IPS-15b (cell line): ENCODE data around the gene OR56B1.
"Not testable (repeated sequence)": the region's sequence is repeated elsewhere in the genome, so short reads cannot be mapped to it uniquely, and the experiment has no call there.

ENCODE experiments used
- H3K27me3 ChIP-seq: one replicate; pipeline ENCODE4 v1.6.1; 2013; ENCODE audit warnings: low read length; ENCODE audit not compliant: control insufficient read depth, insufficient read depth
- H3K36me3 ChIP-seq: one replicate; pipeline ENCODE4 v1.6.1; 2013; ENCODE audit warnings: low read length; ENCODE audit not compliant: control insufficient read depth, insufficient read depth
- H3K4me1 ChIP-seq: one replicate; pipeline ENCODE4 v1.6.1; 2013; ENCODE audit warnings: mild to moderate bottlenecking, low read length; ENCODE audit not compliant: control insufficient read depth, insufficient read depth
- H3K4me3 ChIP-seq: one replicate; pipeline ENCODE4 v1.5.1; 2013; ENCODE audit warnings: low read depth, low read length
- H3K9ac ChIP-seq: one replicate; pipeline ENCODE4 v1.6.1; 2013; ENCODE audit warnings: low read depth, mild to moderate bottlenecking, low read length
- H3K9me3 ChIP-seq: one replicate; pipeline ENCODE4 v1.6.1; 2013; ENCODE audit warnings: mild to moderate bottlenecking, low read length; ENCODE audit not compliant: control insufficient read depth, insufficient read depth

Gene OR56B1, protein sequence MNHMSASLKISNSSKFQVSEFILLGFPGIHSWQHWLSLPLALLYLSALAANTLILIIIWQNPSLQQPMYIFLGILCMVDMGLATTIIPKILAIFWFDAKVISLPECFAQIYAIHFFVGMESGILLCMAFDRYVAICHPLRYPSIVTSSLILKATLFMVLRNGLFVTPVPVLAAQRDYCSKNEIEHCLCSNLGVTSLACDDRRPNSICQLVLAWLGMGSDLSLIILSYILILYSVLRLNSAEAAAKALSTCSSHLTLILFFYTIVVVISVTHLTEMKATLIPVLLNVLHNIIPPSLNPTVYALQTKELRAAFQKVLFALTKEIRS

DNA sequence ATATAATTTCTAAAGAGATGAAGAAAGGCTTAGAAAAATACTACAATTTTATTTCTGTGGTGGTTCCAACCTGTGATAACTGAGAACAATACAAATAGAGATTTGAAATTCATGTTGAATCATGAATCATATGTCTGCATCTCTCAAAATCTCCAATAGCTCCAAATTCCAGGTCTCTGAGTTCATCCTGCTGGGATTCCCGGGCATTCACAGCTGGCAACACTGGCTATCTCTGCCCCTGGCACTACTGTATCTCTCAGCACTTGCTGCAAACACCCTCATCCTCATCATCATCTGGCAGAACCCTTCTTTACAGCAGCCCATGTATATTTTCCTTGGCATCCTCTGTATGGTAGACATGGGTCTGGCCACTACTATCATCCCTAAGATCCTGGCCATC, at the start of gene OR56B1:
OR56B1 (plus strand) TSS at position 53 of the 400 bp plus-strand sequence; CDS start at position 122, 69 bp downstream.
- Histone ChIP-seq H3K36me3 (no peaks in the 10 kb centered on the region), H3K4me1 (no peaks in the 10 kb centered on the region), H3K9ac (no peak within 1 kb of the TSS), H3K27me3 (no peaks in the 10 kb centered on the region), H3K9me3 (no peaks in the 10 kb centered on the region), H3K4me3 (no peak within 1 kb of the TSS)

DNA sequence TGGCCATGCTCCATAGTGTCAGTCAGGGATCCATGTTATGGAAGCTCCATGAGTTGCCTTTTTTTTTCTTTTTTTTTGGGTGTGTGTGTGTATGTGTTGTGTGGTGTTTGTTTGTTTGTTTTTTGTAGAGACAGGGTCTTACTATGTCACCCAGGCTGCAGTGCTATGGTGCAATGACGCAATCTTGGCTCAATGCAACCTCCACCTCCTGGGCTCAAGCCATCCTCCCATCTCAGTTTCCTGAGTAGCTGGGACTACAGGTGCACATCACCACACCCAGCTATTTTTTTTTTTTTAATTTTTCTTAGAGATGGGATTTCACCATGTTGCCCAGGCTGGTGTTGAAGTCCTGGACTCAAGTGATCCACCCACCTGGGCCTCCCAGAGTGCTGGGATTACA, 47.8 kb upstream of the OR56B1 start:
- H3K9me3 ChIP-seq: no peaks in the 10 kb centered on the region
- no peaks in the 10 kb centered on the region for H3K27me3 ChIP-seq
- no peak overlapping the region for H3K4me3 ChIP-seq
- no peaks in the 10 kb centered on the region for H3K36me3 ChIP-seq
- peaks cover 5% of the 10 kb centered on the region for H3K4me1 ChIP-seq
- no peak overlapping the region for H3K9ac ChIP-seq

DNA sequence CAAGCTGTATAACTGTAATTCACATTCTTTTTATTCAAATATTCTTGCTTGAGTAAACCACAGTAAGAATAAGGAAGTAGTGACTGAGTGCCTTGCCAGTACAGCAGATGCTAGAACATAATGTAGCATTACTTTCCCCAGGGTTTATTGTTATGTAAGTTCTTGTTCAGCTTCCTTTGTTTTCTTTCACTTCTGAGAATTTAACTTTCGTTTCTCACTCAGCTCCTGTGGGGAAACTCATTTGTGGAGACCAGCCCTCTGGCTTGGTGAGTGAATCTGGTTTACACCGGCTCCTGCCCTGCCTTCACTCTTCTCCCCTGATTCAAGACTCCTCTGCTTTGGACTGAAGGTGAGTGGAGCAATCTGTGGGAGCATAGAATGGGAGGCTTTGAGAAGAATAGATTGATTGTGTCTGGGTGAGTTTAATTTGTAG, 46.7 kb upstream of the OR56B1 start, which contains the start of gene TRIM22:
TRIM22 (plus strand) TSS at position 240 of the 433 bp plus-strand sequence. CDS start 6,443 bp downstream, outside the sequence.
- H3K9ac ChIP-seq: no peak within 1 kb of the TSS
- no peaks in the 10 kb centered on the region for H3K9me3 ChIP-seq
- H3K36me3 ChIP-seq: no peaks in the 10 kb centered on the region
- H3K4me1 ChIP-seq: peaks cover 5% of the 10 kb centered on the region
- H3K4me3 ChIP-seq: peak within 1 kb of the TSS; percentile 27
- H3K27me3 ChIP-seq: no peaks in the 10 kb centered on the region

DNA sequence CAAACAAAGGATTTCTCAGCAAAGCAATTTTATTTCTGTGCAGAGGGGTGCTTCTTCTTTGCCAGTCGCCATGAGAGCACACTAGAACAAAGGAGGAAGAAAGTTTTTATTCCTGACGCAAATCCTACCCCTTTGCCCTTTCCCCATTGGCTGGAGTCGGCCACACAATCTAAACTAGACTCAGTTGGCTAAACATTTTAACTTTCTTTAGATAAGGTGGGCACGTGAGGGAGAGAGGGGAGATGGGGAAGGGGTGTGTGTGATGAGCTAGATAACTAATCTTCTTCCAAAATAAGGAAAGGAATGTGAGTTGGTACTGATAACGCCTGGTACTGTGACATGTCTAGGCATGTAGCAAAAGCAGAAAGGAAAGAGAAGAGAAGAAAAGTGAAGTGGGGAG, 46.0 kb upstream of the OR56B1 start:
- no peaks in the 10 kb centered on the region for H3K9me3 ChIP-seq
- peaks cover 5% of the 10 kb centered on the region for H3K4me1 ChIP-seq
- no peak overlapping the region for H3K9ac ChIP-seq
- no peaks in the 10 kb centered on the region for H3K36me3 ChIP-seq
- H3K27me3 ChIP-seq: no peaks in the 10 kb centered on the region
- H3K4me3 ChIP-seq: peak overlapping the region; percentile 27

DNA sequence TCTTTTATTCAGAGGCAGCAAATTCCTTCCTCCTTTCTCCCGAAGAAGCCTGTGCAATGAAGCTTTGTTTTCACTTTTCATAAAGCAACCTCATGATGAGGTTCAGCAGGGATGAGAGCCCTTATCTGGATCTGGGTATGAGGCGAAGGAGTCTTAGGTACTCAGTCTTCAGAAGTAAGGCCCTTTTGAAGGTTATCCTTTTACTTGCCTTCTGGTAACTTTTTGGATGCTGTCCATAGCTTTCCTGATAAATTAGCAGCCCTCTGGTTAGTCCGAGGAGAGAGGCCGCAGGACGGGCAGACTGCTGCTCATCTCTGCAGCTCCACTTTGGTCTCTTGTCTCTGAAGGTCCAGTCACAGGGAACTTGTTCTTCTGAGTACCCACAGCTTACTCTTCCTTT, 45.5 kb upstream of the OR56B1 start:
- no peaks in the 10 kb centered on the region for H3K27me3 ChIP-seq
- H3K9ac ChIP-seq: no peak overlapping the region
- peaks cover 5% of the 10 kb centered on the region for H3K4me1 ChIP-seq
- H3K9me3 ChIP-seq: no peaks in the 10 kb centered on the region
- H3K4me3 ChIP-seq: no peak overlapping the region
- H3K36me3 ChIP-seq: no peaks in the 10 kb centered on the region

DNA sequence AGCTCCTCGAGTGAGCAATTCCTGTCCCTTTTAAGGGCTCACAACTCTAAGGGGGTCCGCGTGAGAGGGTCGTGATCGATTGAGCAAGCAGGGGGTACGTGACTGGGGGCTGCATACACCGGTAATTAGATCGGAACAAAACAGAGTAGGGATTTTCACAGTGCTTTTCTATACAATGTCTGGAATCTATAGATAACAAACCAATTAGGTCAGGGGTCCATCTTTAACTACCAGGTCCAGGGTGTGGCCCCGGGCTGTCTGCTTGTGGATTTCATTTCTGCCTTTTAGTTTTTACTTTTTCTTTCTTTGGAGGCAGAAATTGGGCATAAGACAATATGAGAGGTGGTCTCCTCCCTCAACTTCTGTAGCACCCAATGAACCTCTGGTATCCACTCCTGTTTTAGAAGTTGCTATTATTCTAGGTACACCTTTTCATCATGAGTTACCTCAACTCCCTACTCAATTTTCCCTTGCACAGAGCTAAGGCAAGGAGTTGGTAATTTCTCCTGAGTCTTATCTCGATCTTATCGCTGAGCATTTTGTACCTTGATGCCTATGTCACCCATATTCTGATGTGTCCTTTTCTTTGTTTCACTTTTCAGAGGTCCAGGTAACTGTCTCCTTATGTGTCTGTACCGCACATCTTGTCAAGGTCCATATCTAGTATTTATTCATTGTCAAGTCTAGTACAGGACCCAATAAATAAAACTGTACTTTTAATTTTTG, 44.8 kb upstream of the OR56B1 start:
- H3K4me3 ChIP-seq, H3K9me3 ChIP-seq, H3K9ac ChIP-seq, H3K36me3 ChIP-seq, H3K27me3 ChIP-seq, H3K4me1 ChIP-seq: not testable (repeated sequence)

DNA sequence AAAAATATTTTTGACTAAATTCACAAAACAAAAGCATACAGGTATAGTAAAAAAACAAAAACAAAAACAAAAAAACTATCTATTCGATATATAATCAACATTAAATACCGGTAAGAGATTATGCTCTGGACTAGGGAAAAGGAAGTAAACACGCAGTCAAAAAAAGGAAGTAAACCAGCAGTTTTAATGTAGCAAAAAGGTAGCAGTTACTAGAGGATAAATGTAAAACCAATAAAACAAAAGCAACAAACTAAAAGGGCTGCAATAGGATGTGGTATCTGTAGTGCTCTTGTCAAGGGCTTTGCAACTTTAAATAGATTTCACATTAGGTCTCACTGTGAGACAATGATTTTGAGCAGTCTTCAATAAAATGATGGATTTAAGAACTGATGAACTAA, 44.3 kb upstream of the OR56B1 start:
- Histone ChIP-seq H3K4me3 (no peak overlapping the region), H3K4me1 (peaks cover 5% of the 10 kb centered on the region), H3K9me3 (no peaks in the 10 kb centered on the region), H3K9ac (no peak overlapping the region), H3K27me3 (no peaks in the 10 kb centered on the region), H3K36me3 (no peaks in the 10 kb centered on the region)

DNA sequence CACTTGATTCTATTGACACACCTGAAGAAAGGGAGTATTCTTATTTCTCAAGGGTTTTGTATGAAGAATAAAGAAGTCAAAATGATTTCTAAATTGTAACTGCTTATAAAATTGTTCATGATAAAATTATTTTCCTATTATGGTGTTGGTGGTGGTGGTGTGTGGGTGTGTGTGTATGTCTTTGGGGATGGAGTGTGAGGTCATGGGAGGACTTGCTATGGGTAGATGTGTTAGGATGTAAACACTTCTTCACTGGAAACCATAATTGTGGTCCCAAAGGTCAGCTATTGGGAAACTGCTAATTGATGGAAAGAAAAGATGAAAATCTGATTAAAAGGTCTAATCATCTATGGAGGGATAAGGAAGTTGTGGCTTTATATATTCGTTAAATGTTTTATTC, 41.6 kb upstream of the OR56B1 start:
- Histone ChIP-seq H3K9me3 (no peaks in the 10 kb centered on the region), H3K4me1 (peaks cover 5% of the 10 kb centered on the region), H3K36me3 (no peaks in the 10 kb centered on the region), H3K9ac (no peak overlapping the region), H3K4me3 (no peak overlapping the region), H3K27me3 (no peaks in the 10 kb centered on the region)

DNA sequence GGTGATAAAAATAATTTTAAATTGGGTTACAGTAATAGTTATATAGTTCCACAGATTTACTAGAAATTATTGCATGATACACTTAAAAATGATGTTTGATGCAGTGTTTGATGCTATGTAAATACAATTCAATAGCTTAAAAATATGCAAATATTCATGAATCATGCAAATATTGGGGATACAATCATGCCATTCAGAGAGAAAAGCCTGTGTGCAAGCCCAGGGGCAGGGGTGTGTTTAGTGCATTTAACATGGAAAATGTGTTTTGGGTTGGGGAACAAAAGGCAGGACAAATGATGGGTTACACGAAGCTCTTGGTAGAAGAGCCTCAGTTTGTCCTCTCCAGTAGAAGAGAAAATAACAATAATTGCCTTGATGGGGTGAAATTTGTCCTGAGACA, 40.7 kb upstream of the OR56B1 start:
- H3K4me1 ChIP-seq: no peaks in the 10 kb centered on the region

DNA sequence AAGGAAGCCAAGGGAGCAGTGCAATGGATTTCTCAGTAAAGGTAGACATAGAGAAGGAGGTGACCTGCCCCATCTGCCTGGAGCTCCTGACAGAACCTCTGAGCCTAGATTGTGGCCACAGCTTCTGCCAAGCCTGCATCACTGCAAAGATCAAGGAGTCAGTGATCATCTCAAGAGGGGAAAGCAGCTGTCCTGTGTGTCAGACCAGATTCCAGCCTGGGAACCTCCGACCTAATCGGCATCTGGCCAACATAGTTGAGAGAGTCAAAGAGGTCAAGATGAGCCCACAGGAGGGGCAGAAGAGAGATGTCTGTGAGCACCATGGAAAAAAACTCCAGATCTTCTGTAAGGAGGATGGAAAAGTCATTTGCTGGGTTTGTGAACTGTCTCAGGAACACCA, 40.0 kb upstream of the OR56B1 start:
- H3K9ac ChIP-seq: no peak overlapping the region
- no peaks in the 10 kb centered on the region for H3K27me3 ChIP-seq
- no peaks in the 10 kb centered on the region for H3K36me3 ChIP-seq
- no peak overlapping the region for H3K4me3 ChIP-seq
- no peaks in the 10 kb centered on the region for H3K9me3 ChIP-seq
- H3K4me1 ChIP-seq: no peaks in the 10 kb centered on the region

More for the DNA sequence above, 40.7 kb upstream of the OR56B1 start:
- no peaks in the 10 kb centered on the region for H3K27me3 ChIP-seq
- no peak overlapping the region for H3K9ac ChIP-seq
- no peak overlapping the region for H3K4me3 ChIP-seq
- no peaks in the 10 kb centered on the region for H3K36me3 ChIP-seq
- H3K9me3 ChIP-seq: no peaks in the 10 kb centered on the region

DNA sequence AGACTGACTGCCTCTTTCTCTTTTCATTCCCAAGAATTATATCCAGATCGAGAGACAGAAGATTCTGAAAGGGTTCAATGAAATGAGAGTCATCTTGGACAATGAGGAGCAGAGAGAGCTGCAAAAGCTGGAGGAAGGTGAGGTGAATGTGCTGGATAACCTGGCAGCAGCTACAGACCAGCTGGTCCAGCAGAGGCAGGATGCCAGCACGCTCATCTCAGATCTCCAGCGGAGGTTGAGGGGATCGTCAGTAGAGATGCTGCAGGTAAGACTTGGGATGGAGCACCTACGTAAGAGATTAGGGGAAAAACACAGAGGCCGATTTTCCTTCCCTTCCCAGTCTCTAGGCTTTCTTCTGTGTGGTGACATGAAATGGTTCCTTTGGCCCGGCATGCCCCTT, 38.0 kb upstream of the OR56B1 start:
- no peaks in the 10 kb centered on the region for H3K36me3 ChIP-seq
- no peaks in the 10 kb centered on the region for H3K4me1 ChIP-seq
- H3K9me3 ChIP-seq: no peaks in the 10 kb centered on the region
- H3K9ac ChIP-seq: no peak overlapping the region
- no peak overlapping the region for H3K4me3 ChIP-seq
- no peaks in the 10 kb centered on the region for H3K27me3 ChIP-seq
